Osteoblast (primary cell): ENCODE results near the gene RBM20. TPM values are rescaled to one million over a fixed set of nuclear protein-coding genes. Genes with fewer than 3 reads are reported as not detected.
"Not testable (repeated sequence)": the region's sequence is repeated elsewhere in the genome, so short reads cannot be mapped to it uniquely, and the experiment has no call there.

Source experiments
- DNase-seq: peaks from one replicate; pipeline ENCODE4 v3.0.0; 2011; ENCODE audit warnings: low spot score, mixed read lengths; ENCODE audit not compliant: insufficient read length; ENCODE audit errors: missing footprints
- H2AFZ ChIP-seq: 2 replicates; pipeline ENCODE4 v1.6.0; 2011; ENCODE audit warnings: mild to moderate bottlenecking, low read length
- H3K27ac ChIP-seq: 2 replicates; pipeline ENCODE4 v1.5.1; 2011; ENCODE audit warnings: mild to moderate bottlenecking, low read depth, low read length, moderate library complexity
- H3K27me3 ChIP-seq: 2 replicates; pipeline ENCODE4 v1.6.0; 2012; ENCODE audit warnings: mild to moderate bottlenecking, control low read depth, inconsistent platforms, low read length, moderate library complexity; ENCODE audit not compliant: insufficient read depth
- H3K36me3 ChIP-seq: 2 replicates; pipeline ENCODE4 v1.5.1; 2011; ENCODE audit warnings: mild to moderate bottlenecking, low read length, control low read depth, moderate library complexity; ENCODE audit not compliant: insufficient read depth
- H3K4me1 ChIP-seq: 2 replicates; pipeline ENCODE4 v1.5.1; 2011; ENCODE audit warnings: mild to moderate bottlenecking, low read length, control low read depth, moderate library complexity; ENCODE audit not compliant: insufficient read depth
- H3K4me2 ChIP-seq: 2 replicates; pipeline ENCODE4 v1.6.0; 2011; ENCODE audit warnings: mild to moderate bottlenecking, low read length; ENCODE audit not compliant: insufficient read depth
- H3K4me3 ChIP-seq: fragments of 200-600 bp; sonication (generic); 3 replicates; pipeline ENCODE4 v1.5.1; 2012; ENCODE audit warnings: mild to moderate bottlenecking, low read length, inconsistent platforms; ENCODE audit not compliant: insufficient read depth
- H3K79me2 ChIP-seq: 2 replicates; pipeline ENCODE4 v1.6.0; 2012; ENCODE audit warnings: mild to moderate bottlenecking, low read length, control low read depth, inconsistent platforms; ENCODE audit not compliant: insufficient read depth
- H3K9me3 ChIP-seq: 2 replicates; pipeline ENCODE4 v1.5.1; 2011; ENCODE audit warnings: low read depth, low read length, control low read depth
- H4K20me1 ChIP-seq: 2 replicates; pipeline ENCODE4 v1.6.0; 2012; ENCODE audit warnings: mild to moderate bottlenecking, low read length, control low read depth; ENCODE audit not compliant: insufficient read depth
- CTCF ChIP-seq: IDR thresholded peaks from 2 replicates; pipeline ENCODE4 v1.5.1; 2011; ENCODE audit warnings: mild to moderate bottlenecking, low read depth, low read length, moderate library complexity; ENCODE audit errors: extremely low read depth
- total RNA-seq: library from RNA; depleted of rRNA; stranded (reverse); fragments of >200 nt; gene quantifications from 2 replicates; pipeline ENCODE4 v1.2.3, GENCODE V29; 2012

The RBM20 gene
- total RNA-seq, 1 donor: not detected

DNA sequence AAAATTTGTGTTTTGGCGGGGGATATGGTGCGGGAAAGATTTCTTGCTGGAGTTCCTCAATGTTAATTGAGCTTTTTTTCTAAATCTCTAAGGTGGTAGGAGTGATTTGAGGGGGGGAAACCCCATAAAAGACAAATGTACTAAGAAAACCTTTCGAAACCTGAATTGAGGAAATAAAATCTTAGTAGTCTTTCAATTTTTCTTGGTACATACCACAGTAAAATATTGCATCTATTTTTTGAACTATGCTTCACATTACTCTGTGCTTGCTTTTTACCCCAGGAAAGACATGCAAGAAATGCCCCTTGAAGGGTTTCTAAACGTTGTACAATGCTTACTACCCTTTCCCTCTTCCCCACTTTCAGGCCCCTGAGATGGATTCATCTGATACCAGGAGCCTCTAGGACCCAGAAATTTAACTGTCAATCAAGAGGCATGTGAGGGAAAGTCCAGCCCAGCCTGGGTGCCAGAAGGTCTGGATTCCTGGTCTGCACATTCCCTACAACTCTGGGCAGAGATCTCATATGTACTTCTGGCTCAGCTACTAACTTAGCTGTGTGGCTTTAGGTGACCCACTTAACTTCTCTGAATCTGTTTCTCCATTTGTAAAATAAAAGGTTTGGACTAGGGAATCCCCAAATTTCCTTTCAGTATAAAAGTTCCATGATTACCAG lies 221.8 kb downstream of the RBM20 start:
- Histone ChIP-seq H4K20me1 (no peaks in the 10 kb centered on the region), H3K36me3 (no peaks in the 10 kb centered on the region), H3K27ac (no peak overlapping the region), H3K4me1 (peaks cover 20% of the 10 kb centered on the region), H3K4me2 (peak overlapping the region; percentile 17), H3K9me3 (no peaks in the 10 kb centered on the region), H3K79me2 (no peaks in the 10 kb centered on the region), H2AFZ (peak overlapping the region; percentile 64), H3K4me3 (no peak overlapping the region), H3K27me3 (no peaks in the 10 kb centered on the region)
- DNase-seq: no peak
- no peak for TF ChIP-seq CTCF

DNA sequence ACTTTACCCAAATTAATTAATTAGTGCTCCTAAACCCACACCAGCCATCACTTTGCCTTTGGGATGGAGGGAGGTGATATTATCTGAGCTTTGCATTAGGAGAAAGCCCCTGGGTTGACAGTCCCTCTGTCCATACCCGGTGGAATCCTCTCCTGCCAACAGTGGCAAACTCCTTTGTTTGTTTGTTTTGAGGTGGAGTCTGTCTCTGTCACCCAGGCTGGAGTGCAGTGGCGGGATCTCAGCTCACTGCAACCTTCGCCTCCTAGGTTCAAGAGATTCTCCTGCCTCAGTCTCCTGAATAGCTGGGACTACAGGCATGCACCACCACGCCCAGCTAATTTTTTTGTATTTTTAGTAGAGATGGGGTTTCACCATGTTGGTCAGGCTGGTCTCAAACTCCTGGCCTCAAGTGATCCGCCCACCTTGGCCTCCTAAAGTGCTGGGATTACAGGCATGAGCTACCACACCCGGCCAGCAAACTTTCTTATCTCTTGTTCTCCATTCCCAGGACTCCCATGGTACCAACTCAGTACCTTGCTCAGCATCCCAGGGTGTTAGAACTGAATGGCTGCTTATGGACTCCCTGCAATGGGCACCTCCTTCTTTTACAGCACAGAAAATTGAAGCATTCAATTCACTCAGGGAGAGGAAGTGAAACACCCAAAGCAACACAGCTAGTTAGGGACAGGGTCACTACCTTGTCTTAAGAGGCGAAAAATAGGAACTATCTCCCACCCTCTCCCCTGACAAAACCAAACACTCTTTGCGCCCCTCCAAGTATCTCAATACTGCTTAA lies 223.1 kb downstream of the RBM20 start:
- H4K20me1 ChIP-seq, H3K79me2 ChIP-seq, H3K9me3 ChIP-seq, H3K4me3 ChIP-seq, H3K36me3 ChIP-seq, H3K27me3 ChIP-seq, DNase-seq, H3K27ac ChIP-seq, H3K4me2 ChIP-seq: not testable (repeated sequence)
- H3K4me1 ChIP-seq: peaks cover 24% of the 10 kb centered on the region
- H2AFZ ChIP-seq: peak overlapping the region; percentile 44

DNA sequence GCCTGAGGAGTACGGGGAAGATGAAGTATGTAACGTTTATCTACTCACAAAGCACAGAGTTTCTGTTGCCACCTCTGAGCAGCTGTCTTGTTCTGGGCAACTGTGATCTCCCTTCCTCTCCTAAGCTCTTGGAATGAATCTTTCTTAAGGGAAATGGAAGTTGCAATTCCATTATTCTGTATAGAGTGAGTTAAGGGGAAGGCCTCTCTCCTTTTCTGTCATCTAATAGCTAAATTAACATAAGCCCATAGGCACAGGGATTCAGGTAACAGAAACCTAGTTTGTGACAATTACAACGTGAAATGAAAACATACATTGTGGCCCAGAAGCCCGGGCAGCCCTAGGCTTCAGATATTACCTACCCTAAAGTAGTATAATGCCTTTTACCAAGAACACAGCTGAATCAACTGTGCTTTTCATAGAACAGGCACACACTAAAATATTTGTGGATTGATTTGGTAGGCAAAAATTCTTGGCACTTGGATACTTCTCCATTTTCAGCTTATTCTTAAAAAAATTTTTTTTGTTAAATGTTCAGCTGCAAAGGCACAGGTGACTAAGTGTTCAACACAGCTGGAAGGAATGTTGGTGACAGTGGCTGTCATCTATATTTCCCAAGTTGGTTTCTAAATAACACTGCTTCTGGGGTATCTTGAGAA lies 223.8 kb downstream of the RBM20 start:
- H3K36me3 ChIP-seq: no peaks in the 10 kb centered on the region
- no peaks in the 10 kb centered on the region for H3K9me3 ChIP-seq
- no peak overlapping the region for H3K27ac ChIP-seq
- TF ChIP-seq CTCF: no peak
- H3K4me2 ChIP-seq: no peak overlapping the region
- H3K79me2 ChIP-seq: peaks cover 12% of the 10 kb centered on the region
- H4K20me1 ChIP-seq: no peaks in the 10 kb centered on the region
- no peak overlapping the region for H3K4me3 ChIP-seq
- no peaks in the 10 kb centered on the region for H3K27me3 ChIP-seq
- DNase-seq: no peak
- peak overlapping the region; percentile 44 for H2AFZ ChIP-seq
- H3K4me1 ChIP-seq: peaks cover 24% of the 10 kb centered on the region

DNA sequence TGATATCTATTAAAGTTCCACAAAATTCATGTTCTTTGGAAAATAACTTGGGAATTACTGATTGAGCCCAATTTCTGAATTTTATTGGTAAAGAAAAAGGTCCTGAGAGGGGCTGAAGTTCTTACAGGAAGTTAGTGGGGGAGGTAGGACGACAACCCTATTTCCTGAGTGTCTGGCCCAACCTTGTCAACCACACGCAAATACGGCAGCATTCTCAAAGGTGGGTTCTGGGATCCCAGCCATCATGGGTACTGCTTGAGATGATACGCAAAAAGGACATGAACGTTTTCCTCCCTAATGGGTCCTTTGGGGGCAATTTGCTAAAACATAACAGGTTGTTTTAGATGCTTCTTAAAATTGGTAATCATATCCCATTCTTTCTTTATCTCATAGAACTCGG lies 224.8 kb downstream of the RBM20 start:
- no peak overlapping the region for H3K4me3 ChIP-seq
- no peaks in the 10 kb centered on the region for H3K9me3 ChIP-seq
- H4K20me1 ChIP-seq: no peaks in the 10 kb centered on the region
- peaks cover 22% of the 10 kb centered on the region for H3K79me2 ChIP-seq
- no peak overlapping the region for H3K27ac ChIP-seq
- H3K4me1 ChIP-seq: peaks cover 26% of the 10 kb centered on the region
- no peak overlapping the region for H3K4me2 ChIP-seq
- DNase-seq: no peak
- no peaks in the 10 kb centered on the region for H3K36me3 ChIP-seq
- TF ChIP-seq CTCF: no peak
- H2AFZ ChIP-seq: no peak overlapping the region
- no peaks in the 10 kb centered on the region for H3K27me3 ChIP-seq
